ENCODE measurements around the gene PSMG1.
"Not testable (repeated sequence)": the region's sequence is repeated elsewhere in the genome, so short reads cannot be mapped to it uniquely, and the experiment has no call there.

Gene PSMG1

GRCh38 chr21:39183272-39184049, at the start of gene PSMG1:
TSS of gene PSMG1 (minus strand) at chr21:39183451. CDS start at chr21:39183385, 66 bp downstream.
- peak; percentile 87 to 88 for DNase-seq (ENCODE audit: low read depth in 1 of 2, low spot score in 1 of 2)

DNA sequence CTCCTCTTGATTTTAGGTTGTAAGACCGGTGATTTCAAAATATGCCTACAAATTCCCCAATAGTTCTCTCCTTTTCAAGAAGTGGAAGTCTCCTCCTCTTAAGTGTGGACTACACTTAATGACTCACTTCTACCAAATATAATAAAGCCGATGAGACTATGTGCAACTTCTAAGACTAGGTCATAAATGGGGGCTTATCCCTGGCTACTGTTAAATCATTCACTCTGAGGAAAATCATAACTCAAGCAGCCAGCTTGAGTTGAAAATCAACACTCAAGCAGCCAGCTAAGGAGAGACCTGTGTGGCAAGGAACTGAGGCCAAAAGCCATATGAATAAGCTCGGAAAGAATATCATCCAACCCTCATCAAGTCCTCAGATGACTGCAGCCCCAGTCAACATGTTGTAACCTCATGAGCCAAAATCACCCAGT, 49.6 kb upstream of the PSMG1 start:
- no peak for DNase-seq (ENCODE audit: low read depth in 1 of 2, low spot score in 1 of 2)

- DNase-seq (ENCODE audit: low read depth in 1 of 2, low spot score in 1 of 2): no peak
Measured at GRCh38 chr21:39224930-39225329, 41.7 kb upstream of the PSMG1 start.

DNA sequence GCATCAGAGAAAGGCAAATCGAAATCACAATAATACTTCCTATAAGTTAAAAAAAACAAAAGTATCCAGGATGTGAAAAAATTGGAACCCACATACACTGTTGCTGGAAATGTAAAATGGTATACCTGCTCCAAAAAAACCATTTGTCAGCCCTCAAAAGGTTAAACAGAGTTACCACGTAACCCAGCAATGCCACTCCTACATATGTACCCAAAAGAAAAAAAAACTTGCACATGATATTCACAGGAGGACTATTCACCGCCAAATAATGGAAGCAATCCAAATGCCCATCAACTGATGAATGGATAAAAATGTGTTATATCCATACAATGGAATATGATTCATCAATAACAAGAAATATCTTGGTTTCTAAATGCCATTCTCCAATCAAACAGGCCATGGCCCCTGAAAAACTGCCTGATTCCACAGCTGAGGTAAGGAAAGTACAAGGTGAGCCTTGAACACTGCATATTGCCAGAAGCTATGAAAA, 38.8 kb upstream of the PSMG1 start:
- DNase-seq (ENCODE audit: low read depth in 1 of 2, low spot score in 1 of 2): no peak

- no peak for DNase-seq (ENCODE audit: low read depth in 1 of 2, low spot score in 1 of 2)
Measured at GRCh38 chr21:39221282-39221996, 38.2 kb upstream of the PSMG1 start.

DNA sequence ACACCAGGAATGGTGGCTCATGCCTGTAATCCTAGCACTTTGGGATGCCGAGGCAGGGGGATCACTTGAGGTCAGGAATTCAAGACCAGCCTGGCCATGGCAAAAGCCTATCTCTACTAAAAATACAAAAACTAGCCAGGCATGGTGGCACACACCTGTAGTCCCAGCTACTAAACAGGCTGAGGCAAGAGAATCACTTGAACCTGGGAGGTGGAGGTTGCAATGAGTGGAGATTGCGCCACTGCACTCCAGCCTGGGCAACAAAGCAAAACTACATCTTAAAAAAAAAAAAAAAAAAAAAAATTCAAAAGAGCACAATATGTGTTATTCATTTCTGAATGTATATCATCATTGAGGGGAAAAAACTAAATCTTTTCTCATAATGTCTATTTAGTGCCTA, 37.6 kb upstream of the PSMG1 start:
- not testable (repeated sequence) for DNase-seq (ENCODE audit: low read depth in 1 of 2, low spot score in 1 of 2)

GRCh38 chr21:39220150-39220549, 36.9 kb upstream of the PSMG1 start:
- no peak for DNase-seq (ENCODE audit: low read depth in 1 of 2, low spot score in 1 of 2)

DNA sequence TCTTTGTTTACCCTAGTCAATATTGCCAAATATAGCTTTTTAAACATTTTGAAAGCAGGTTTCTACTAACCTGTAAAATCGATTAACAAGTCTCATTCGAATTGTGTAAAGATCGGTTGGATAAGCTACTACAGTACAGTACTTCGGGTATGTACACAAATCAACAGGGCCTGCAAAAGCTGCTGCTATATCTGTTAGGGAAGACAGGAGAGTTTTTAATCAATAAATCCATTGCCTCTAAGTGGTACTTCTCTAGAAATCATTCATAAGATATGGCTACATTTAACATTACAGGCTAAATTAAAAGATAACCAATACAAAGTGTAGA, 34.8 kb upstream of the PSMG1 start:
- DNase-seq (ENCODE audit: low read depth in 1 of 2, low spot score in 1 of 2): no peak

GRCh38 chr21:39217356-39218081, 34.3 kb upstream of the PSMG1 start:
- no peak for DNase-seq (ENCODE audit: low read depth in 1 of 2, low spot score in 1 of 2)

GRCh38 chr21:39216290-39216689, 33.0 kb upstream of the PSMG1 start:
- DNase-seq (ENCODE audit: low read depth in 1 of 2, low spot score in 1 of 2): no peak

DNA sequence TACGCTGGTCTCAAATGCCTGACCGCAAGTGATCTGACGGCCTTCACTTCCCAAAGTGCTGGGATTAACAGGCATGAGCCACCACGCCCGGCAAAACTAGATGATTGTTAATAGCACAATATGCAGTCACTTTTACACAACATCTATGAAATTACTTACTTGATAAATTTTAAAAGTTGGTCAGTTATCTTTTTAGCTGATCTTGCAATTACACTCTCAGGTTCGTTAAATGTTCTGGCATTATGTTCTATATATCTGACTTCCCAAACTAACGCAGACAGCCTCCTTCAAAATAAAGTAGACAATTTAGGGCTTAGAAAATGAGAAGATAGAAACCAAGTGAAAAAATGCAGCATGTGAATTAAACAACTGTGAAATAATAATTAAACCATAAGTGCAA, 31.8 kb upstream of the PSMG1 start:
- no peak for DNase-seq (ENCODE audit: low read depth in 1 of 2, low spot score in 1 of 2)

GRCh38 chr21:39209334-39209688, 26.1 kb upstream of the PSMG1 start:
- no peak for DNase-seq (ENCODE audit: low read depth in 1 of 2, low spot score in 1 of 2)

DNA sequence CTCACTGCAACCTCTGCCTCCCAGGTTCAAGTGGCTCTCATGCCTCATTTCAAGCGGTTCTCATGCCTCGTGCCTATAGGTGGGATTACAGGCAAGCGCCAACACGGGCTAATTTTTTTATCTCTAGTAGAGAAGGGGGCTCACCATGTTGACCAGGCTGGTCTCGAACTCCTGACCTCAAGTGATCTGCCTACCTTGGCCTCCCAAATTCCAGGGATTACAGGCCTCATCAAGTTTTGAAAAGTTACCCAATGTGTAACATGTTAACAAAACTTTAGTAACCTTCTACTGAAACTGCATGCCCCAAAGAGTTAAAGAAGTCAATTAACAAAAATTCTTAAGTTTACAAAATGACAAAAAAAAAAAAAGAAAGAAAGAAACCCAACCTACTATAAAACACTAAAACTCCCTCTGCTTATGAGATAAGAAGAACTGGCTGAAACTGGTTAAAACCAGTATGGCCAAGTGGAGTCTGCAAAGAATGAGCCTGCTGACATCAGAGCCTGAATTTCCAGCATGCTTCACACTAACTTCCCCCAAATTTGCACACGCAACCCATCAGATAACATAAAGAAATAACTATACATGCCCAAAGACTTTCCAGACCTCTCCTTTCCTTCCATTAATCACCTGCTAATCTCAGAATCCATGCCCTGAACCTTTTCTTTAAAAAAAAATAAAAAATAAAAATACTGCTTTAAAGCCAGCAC, 25.5 kb upstream of the PSMG1 start:
- no peak for DNase-seq (ENCODE audit: low read depth in 1 of 2, low spot score in 1 of 2)

DNA sequence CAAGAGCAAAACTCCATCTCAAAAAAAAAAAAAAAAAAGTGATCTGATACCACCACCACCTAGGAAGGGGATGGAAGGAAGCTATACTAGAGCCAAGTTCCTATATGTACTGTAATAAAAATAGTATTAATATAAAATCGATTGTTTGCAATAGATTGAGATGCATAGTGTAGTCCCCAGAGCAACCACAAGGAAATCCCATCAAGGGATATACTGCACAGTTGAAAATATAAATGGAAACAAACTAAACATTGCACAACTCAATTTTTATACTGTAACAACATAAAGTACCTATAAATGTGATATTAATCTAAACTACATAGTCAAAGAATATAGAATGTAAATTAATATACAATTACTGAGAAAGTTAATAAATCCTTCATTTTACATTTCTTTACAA, 20.9 kb upstream of the PSMG1 start:
- DNase-seq (ENCODE audit: low read depth in 1 of 2, low spot score in 1 of 2): no peak

DNA sequence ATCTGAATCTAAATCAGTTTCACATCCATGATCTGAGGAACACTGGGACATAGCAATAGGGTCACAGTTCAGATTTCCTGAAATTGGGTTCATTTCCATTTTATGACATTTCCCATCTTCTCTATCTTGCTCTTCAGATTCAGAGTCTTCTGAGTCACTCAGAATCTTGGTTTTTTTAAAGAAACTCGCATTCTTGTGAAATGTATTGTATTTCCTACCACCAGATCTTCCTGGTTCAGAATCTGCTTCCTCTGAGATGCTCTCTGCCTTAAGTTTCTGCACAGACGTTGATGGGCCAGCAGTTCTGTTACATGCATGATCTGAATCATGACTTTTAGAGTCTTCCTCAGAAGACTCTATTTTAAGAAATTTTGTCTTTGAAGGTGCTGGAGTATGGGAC, 15.5 kb upstream of the PSMG1 start:
- DNase-seq (ENCODE audit: low read depth in 1 of 2, low spot score in 1 of 2): no peak

DNA sequence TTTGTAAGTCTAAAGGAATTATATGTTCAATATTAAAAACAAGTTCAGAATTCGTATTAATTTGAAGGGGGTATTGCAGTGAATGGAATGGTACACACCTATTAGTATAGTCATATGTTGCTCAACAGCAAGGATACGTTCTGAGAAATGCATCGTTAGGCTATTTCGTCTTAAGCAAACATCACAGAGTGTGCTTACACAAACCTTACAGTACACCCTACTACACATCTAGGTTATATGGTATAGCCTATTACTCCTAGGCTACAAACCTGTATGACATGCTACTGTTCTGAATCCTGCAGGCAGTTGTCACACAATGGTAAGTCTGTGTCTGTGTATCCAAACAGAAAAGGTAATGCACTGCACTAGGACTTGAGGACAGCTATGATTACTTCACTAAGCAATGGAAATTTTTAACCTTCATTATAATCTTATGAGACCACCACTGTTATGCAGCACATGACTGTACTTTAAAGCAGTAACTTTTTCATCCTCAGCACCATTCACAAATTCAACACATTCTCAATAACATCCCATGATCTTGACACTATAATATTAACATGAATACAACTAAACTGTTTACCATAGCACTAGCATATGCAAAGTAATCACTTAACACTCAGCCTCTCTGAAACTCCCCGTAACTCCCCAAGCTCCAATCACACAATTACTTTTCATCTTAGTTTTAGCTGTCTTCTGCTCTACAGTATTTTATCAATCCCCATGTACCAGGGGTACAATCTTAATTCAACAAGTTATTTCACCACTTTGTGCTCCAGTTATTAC, 14.4 kb upstream of the PSMG1 start:
- no peak for DNase-seq (ENCODE audit: low read depth in 1 of 2, low spot score in 1 of 2)

DNA sequence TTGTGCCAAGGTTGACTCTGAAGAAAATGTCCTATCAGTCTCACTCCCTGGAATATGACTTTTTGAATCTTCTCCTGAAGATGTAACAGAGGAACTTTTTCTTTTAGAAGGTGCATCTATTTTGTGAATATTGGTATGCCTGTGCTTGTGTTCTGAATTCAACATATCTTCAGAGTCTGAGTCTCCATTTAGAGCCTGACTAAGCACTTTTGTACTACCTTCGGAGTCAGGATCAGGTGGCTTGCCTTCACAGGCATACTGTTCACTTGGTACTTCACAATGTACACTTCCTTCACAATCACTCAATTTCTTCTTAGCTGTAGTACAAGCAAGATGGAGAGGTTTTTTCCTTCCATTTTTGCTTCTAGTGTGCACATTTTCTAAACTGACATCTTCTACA, 13.6 kb upstream of the PSMG1 start:
- no peak for DNase-seq (ENCODE audit: low read depth in 1 of 2, low spot score in 1 of 2)

DNA sequence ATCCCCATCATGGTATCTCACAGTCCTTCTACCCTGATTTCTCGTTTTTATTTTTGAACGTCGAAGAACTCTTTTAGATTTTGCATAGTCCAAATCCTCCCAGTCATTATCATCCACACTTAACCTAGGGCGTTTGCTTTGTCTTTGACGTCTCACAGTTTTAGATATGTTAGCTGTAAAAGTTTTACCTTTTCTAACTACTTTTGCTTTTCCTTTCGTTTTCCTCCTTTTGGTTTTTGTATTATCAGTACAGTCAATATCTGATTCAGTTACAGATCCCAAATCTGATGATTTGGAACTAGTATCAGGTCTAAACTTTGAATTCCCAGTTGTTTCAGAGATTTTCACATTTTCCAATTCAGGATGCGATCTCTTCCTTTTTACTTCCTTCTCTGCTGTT, 13.1 kb upstream of the PSMG1 start:
- no peak for DNase-seq (ENCODE audit: low read depth in 1 of 2, low spot score in 1 of 2)

DNA sequence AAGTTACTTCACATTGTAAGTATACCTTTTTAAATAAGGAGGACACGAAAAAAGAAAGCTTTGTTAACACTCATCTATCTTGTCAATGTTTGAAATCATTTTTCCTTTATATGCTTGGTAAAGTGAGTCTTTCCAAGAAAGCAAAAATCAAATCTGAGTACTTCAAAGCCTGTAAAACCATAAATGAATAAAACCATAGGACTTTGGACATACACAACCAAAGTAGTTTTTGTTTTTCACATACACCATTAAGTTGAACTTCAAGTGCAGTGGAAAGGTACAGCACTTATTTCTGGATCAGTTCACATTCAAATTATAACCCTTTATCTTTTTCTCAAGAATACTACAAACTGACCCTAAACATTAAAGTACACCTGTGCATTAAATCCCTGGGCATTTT, 10.1 kb upstream of the PSMG1 start:
- no peak for DNase-seq (ENCODE audit: low read depth in 1 of 2, low spot score in 1 of 2)

DNA sequence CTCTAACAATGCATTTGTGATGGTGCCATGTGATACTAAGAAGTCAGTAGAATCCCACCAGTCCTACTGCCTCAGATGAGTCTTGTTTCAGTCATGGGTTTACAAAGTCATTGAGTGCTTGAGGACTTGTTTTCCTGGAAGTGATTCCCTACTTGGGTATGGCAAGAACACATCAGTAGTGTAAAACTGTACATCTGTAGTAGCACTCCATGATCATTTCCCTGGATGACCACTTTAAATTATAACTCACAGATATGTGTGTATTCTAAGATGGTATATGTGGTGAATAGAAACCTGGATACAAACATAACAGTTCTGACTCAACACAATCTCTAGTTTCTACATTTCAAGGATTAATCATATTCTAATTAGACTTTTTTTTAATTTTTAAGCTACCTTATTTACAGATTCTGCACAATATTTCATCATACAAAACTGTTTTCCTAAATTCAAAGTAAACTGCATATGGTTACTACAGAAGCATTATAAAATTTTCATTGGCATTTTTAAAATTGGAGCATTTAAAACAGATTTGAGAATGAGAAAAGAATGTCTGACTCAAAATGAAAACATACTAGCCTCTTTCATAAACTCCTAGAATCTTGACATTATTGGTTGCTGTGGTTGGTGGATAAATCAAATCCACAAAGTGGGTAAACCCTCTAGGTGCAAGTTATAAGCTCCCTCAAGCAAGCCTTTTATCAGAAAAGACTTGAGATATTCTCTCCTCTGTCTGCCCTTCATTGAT, 6.8 kb upstream of the PSMG1 start:
- DNase-seq (ENCODE audit: low read depth in 1 of 2, low spot score in 1 of 2): no peak
